A549 treated with RU486 at 1 μM for 4 hours (cell line): Measurements from ENCODE around the gene ATP5F1C. TPM values are rescaled to one million over a fixed set of nuclear protein-coding genes. Genes with fewer than 3 reads are reported as not detected.

Experiments used
- total RNA-seq: library from RNA; stranded (reverse); fragments of 200-300 nt; extraction: Qiagen RNA extraction; gene quantifications from 5 replicates; pipeline ENCODE4 v1.2.3, GENCODE V29; 2022; ENCODE audit warnings: low read depth

ATP5F1C gene
- 274 to 340 TPM (median 279 TPM) in 5 replicates for total RNA-seq

DNA sequence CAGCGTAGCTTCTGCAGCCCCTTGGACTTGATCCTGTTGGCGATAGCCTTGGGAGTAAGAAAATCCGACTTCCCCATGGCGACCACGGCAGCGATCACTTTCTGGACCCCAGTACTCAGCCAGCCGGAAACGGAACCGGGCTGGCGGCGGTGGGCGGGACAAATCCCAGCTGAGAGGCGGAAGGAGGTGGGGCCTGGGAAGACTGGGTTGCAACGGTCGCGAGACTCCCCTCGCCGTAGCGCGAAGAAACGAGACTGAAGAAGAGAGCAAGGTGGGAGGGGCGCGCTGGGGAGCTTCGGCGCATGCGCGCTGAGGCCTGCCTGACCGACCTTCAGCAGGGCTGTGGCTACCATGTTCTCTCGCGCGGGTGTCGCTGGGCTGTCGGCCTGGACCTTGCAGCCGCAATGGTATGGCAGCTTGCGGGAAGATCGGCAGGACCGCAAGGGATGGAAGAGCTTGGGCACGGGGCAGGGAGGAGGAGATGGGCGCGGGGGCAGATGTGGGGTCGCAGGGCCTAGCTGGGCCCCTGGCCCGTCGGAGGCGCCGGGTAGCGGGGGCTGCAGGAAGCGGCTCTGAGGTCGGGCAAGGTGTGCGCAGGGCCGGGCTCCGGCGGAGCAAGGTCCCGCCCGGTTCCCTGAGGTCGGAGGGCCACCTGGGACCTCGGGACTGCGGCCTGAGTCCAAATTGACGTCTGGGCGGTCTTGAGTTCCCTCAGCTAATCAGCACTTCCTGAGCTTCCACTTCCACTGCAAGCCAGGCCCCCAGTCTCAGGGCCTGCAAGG is at the start of gene ATP5F1C, which contains the start of gene KIN:
Gene ATP5F1C (plus strand): TSS at position 321 of the 782 bp plus-strand sequence. CDS start 31 bp downstream, at position 352.
Gene KIN (minus strand): TSS at position 137 of the 782 bp plus-strand sequence. CDS start 60 bp downstream, at position 77.

DNA sequence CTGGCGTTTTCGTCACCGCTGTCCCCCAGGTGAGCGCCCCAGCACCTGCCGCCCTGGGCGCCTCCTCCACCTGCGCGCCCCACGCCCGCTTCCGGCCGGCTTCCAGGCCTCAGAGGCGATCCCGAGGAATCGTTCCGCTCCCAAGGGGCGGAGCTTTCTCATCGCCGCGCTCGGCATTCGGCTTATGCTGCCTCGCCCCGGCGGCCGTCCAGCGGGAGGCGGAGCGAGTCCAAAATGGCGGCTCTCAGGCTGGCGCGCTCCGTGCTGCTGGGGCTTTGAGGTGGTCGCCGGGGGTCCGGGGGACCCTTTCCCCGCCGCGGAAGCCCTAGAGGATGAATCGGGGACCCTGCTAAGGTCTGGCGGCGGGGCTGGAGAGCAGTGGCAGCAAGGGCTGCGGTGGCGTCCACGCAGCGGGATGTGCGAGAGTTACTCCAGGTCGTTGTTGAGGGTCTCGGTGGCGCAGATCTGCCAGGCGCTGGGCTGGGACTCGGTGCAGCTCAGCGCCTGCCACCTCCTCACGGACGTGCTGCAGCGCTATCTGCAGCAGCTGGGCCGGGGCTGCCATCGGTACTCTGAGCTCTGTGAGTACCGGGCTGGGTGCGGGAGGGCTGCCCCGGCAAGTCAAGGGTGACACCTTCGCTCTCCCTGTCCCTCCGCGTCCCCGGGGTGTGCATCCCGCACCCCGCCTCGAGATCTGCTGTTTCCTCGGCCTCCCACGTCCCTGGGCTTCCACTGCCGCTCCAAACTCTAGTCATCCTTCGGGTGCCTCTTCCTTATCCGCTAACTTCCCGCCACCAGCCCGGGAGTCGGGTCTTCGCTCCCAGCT is 30.5 kb downstream of the ATP5F1C start, which contains the start of gene TAF3:
Gene TAF3 (plus strand): TSS at position 211 of the 826 bp plus-strand sequence. CDS start 205 bp downstream, at position 416.

Other genes with a start within 250 kb of the ATP5F1C start
- 0.03 to 0.13 TPM (median 0.08 TPM) in 3 of 5 replicates, not detected in the others for gene ITIH5, start 121.2 kb upstream of the ATP5F1C start, total RNA-seq
- gene ITIH2, start 84.9 kb upstream of the ATP5F1C start, total RNA-seq, result 0.08 to 0.36 TPM (median 0.27 TPM) in 5 replicates
- 8.7 to 13.0 TPM (median 12.1 TPM) in 5 replicates for gene KIN, start 184 bp upstream of the ATP5F1C start, total RNA-seq
- 7.9 to 9.5 TPM (median 8.8 TPM) in 5 replicates for gene TAF3, start 30.3 kb downstream of the ATP5F1C start, total RNA-seq